ENCODE data around the gene ATP5F1A.
A peak's percentile ranks its signal among the peaks of the same experiment; 100 is the strongest.

- TF ChIP-seq CTCF (IDR thresholded peaks at IDR 0.05; ENCODE audit: low read depth, low read length) (peak; percentile 9; the same call in 1 of the 2 replicates), EZH2phosphoT487 (IDR thresholded peaks at IDR 0.05; ENCODE audit: low read depth) (no peak)
Observed at GRCh38 chr18:46072376-46072867, 25.7 kb downstream of the ATP5F1A start.
